RWPE2 (cell line): ENCODE measurements around the gene SLC6A9.

Source experiments
- ATAC-seq: fragments of 200-7000 bp; cut with Tn5 transposase; 3 replicates; pipeline ENCODE4 v1.9.1; 2021; ENCODE audit warnings: low read depth
- DNase-seq: peaks from one replicate; pipeline ENCODE4 v3.0.0-alpha.2; 2020; ENCODE audit warnings: low spot score
- H3K27ac ChIP-seq: fragments of 450-650 bp; 2 replicates; pipeline ENCODE4 v1.5.1; 2017; ENCODE audit warnings: mild to moderate bottlenecking; ENCODE audit not compliant: poor library complexity, severe bottlenecking
- H3K27me3 ChIP-seq: fragments of 250-450 bp; sonication (Bioruptor Pico); 2 replicates; pipeline ENCODE4 v1.5.1; 2021; ENCODE audit warnings: mild to moderate bottlenecking, moderate library complexity; ENCODE audit not compliant: insufficient read depth, poor library complexity, severe bottlenecking
- H3K36me3 ChIP-seq: fragments of 250-450 bp; sonication (Bioruptor Pico); 2 replicates; pipeline ENCODE4 v1.5.1; 2020; ENCODE audit warnings: low read depth, mild to moderate bottlenecking, moderate library complexity
- H3K4me1 ChIP-seq: fragments of 250-450 bp; sonication (Bioruptor Pico); 2 replicates; pipeline ENCODE4 v1.5.1; 2021; ENCODE audit warnings: mild to moderate bottlenecking, moderate library complexity; ENCODE audit not compliant: insufficient read depth, poor library complexity, severe bottlenecking
- H3K4me3 ChIP-seq: fragments of 250-450 bp; sonication (Bioruptor Pico); 2 replicates; pipeline ENCODE4 v1.5.1; 2021; ENCODE audit warnings: mild to moderate bottlenecking, moderate library complexity; ENCODE audit not compliant: severe bottlenecking
- H3K9me3 ChIP-seq: fragments of 250-450 bp; sonication (Bioruptor Pico); 2 replicates; pipeline ENCODE4 v1.5.1; 2021; ENCODE audit warnings: mild to moderate bottlenecking, moderate library complexity; ENCODE audit not compliant: severe bottlenecking
- CTCF ChIP-seq: fragments of 450-650 bp; IDR thresholded peaks from one replicate; pipeline ENCODE4 v1.5.1; 2017; ENCODE audit warnings: mild to moderate bottlenecking, moderate library complexity; ENCODE audit not compliant: poor library complexity, severe bottlenecking

SLC6A9 gene

GRCh38 chr1:44020464-44020863, 10.8 kb downstream of the SLC6A9 start:
- TF ChIP-seq CTCF = no peak
- DNase-seq (no peak), ATAC-seq (no peak)
- Histone ChIP-seq H3K27ac (no peak overlapping the region), H3K27me3 (no peaks in the 10 kb centered on the region), H3K9me3 (no peaks in the 10 kb centered on the region), H3K36me3 (peaks cover 14% of the 10 kb centered on the region), H3K4me1 (peaks cover 10% of the 10 kb centered on the region), H3K4me3 (no peak overlapping the region)

DNA sequence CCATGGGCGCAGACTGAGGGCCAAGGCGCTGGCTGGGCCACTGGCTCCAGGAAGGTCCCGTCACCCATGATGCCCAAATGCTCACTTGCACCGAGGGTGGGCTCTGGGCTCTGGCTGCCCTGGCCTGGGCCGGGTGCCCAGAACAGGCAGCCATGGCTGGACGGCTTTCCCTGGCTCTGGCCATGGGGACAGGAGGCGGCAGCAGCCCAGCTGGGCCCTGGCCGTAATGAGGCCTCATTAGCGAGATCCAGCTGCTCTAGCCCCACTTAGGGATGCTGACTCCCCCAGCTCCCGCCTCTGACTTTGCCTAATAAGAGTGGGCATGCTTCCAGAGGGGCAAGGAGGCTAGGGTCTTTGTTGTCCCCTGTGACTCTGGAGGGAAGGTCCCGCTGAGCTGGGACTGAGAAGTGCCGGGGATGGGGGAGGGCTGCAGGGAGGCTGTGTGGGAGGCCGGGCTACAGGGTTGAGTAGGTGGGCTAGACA, 11.8 kb downstream of the SLC6A9 start:
- H3K36me3 ChIP-seq = peaks cover 14% of the 10 kb centered on the region
- no peak overlapping the region for H3K4me3 ChIP-seq
- no peak overlapping the region for H3K27ac ChIP-seq
- H3K4me1 ChIP-seq = peaks cover 3% of the 10 kb centered on the region
- ATAC-seq = no peak
- H3K9me3 ChIP-seq = no peaks in the 10 kb centered on the region
- no peaks in the 10 kb centered on the region for H3K27me3 ChIP-seq
- no peak for TF ChIP-seq CTCF
- no peak for DNase-seq

- TF ChIP-seq CTCF = no peak
- Histone ChIP-seq H3K4me1 (no peaks in the 10 kb centered on the region), H3K4me3 (no peak overlapping the region), H3K27me3 (no peaks in the 10 kb centered on the region), H3K27ac (no peak overlapping the region), H3K36me3 (peaks cover 5% of the 10 kb centered on the region; the same call in 1 of the 2 replicates), H3K9me3 (no peaks in the 10 kb centered on the region)
- ATAC-seq (no peak), DNase-seq (no peak)
Observed at GRCh38 chr1:44016890-44017400, 14.3 kb downstream of the SLC6A9 start.

- ATAC-seq (no peak), DNase-seq (no peak)
- no peaks in the 10 kb centered on the region for H3K9me3 ChIP-seq
- H3K36me3 ChIP-seq = peaks cover 5% of the 10 kb centered on the region; the same call in 1 of the 2 replicates
- no peaks in the 10 kb centered on the region for H3K27me3 ChIP-seq
- no peak overlapping the region for H3K27ac ChIP-seq
- TF ChIP-seq CTCF = no peak
- no peaks in the 10 kb centered on the region for H3K4me1 ChIP-seq
- H3K4me3 ChIP-seq = no peak overlapping the region
Observed at GRCh38 chr1:44016041-44016889, 15.0 kb downstream of the SLC6A9 start.

- peaks cover 5% of the 10 kb centered on the region; the same call in 1 of the 2 replicates for H3K36me3 ChIP-seq
- no peak overlapping the region for H3K27ac ChIP-seq
- H3K4me3 ChIP-seq = no peak overlapping the region
- ATAC-seq (no peak), DNase-seq (peak; percentile 49)
- H3K27me3 ChIP-seq = no peaks in the 10 kb centered on the region
- H3K9me3 ChIP-seq = no peaks in the 10 kb centered on the region
- no peak for TF ChIP-seq CTCF
- H3K4me1 ChIP-seq = no peaks in the 10 kb centered on the region
Observed at GRCh38 chr1:44015206-44015605, 16.1 kb downstream of the SLC6A9 start.
